LNCAP (cell line): ENCODE data around the gene MRPL4.

Experiments
- CTCF ChIP-seq: fragments of 450-650 bp; IDR thresholded peaks from 2 replicates; pipeline ENCODE4 v1.5.1; 2017; ENCODE audit warnings: mild to moderate bottlenecking

The MRPL4 gene

DNA sequence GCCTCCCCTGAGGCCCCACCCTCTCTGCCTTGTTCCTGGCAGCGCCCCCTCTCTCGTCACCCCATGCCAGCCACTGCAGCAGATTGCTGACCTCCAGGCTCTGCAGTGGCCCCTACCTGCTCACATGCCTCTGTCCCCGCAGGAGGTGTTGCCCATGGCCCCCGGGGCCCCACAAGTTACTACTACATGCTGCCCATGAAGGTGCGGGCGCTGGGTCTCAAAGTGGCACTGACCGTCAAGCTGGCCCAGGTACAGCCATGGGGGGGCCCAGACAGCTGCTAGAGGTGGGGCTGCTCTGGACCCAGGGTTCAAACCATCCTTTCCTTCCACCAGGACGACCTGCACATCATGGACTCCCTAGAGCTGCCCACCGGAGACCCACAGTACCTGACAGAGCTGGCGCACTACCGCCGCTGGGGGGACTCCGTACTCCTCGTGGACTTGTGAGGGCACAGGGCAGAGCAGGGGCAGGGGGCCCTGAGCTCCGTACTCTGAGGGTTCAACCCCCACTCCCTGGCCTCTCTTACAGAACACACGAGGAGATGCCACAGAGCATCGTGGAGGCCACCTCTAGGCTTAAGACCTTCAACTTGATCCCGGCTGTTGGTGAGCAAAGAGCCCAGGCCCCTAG, 6.2 kb downstream of the MRPL4 start:
- TF ChIP-seq CTCF, result no peak

GRCh38 chr19:10259162-10259905, 7.3 kb downstream of the MRPL4 start:
- TF ChIP-seq CTCF, result peak; percentile 79

DNA sequence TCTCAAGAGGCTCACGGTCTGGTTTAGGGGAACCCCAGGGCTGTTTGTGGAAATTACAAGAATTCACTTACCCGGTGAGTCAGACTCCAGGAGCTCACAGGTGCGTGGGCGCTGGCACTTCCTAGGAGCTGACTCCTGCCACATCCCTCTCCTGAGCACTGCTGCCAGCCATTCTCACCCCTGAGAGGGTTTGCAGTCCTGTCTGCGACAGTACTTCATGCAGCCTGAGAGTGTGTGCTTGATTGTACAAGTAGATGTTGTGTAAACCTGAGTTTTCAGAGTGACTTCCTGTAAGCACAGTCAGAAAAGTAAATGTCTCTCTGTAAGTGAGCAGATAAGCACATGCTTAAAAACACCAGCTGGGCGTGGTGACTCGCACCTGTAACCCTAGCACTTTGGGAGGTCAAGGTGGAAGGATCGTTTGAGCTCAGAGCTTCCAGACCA, 8.1 kb downstream of the MRPL4 start:
- TF ChIP-seq CTCF, result no peak

DNA sequence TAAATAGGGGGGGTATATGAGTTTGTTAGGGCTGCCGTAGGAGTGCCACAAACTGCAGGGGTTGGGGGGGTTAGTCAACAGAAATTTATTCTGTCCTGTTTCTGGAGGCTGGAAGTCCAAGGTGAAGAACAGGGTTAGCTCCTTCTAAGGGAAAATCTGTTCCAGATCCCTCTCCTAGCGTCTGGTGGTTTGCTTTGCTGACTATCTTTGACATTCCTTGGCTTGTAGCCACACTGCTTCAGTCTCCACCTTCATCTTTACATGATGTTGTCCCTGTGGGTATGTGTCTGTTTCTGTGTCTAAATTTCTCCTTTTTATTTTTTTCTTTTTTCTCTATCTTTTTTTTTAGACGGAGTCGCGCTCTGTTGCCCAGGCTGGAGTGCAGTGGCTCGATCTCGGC, 10.8 kb downstream of the MRPL4 start:
- no peak for TF ChIP-seq CTCF

DNA sequence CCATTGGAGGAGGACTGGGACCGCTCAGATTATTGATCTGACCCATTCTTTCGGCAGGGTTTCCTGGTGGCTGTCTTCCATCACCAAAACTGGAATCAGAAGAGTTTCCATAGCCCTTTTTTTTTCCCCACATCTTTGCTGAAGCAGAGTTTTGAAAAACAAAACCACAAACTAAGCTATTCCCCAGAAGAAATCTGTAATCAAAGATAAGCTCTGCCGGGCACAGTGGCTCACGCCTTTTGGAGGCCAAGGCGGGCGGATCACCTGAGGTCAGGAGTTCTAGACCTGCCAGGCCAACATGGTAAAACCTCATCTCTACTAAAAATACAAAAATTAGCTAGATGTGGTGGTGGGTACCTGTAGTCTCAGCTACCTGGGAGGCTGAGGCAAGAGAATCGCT, 14.7 kb downstream of the MRPL4 start:
- TF ChIP-seq CTCF, result no peak

- no peak for TF ChIP-seq CTCF
Observed at GRCh38 chr19:10268071-10268470, 16.1 kb downstream of the MRPL4 start.

DNA sequence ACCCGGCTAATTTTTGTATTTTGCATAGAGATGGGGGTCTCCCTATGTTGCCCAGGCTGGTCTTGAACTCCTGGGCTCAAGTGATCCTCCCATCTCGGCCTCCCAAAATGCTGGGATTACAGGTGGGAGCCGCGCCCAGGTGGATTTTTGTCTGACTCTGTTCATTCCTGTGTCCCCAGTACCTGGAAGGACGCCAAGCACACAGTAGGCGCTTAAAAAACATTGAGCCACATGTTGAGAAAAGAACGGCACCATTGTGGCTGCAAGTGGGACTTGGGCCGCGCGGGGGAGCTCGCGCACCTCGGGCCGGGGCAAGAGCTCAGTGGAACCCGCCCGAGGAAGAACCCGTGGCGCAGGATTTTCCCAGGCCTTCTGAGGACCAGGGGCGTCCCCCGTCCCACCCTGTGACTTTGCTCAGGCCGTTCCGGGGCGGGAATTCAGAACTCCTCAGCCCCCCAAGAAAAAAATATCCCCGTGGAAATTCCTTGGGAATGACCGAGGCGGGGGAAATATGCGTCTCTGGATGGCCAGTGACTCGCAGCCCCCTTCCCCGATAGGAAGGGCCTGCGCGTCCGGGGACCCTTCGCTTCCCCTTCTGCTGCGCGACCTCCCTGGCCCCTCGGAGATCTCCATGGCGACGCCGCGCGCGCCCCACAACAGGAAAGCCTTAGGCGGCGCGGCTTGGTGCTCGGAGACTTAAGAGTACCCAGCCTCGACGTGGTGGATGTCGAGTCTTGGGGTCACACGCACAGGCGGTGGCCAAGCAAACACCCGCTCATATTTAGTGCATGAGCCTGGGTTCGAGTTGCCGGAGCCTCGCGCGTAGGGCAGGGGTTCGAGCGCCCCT, 17.5 kb downstream of the MRPL4 start:
- TF ChIP-seq CTCF, result peak; percentile 93
